Measurements from ENCODE around the gene CARS1.

DNA sequence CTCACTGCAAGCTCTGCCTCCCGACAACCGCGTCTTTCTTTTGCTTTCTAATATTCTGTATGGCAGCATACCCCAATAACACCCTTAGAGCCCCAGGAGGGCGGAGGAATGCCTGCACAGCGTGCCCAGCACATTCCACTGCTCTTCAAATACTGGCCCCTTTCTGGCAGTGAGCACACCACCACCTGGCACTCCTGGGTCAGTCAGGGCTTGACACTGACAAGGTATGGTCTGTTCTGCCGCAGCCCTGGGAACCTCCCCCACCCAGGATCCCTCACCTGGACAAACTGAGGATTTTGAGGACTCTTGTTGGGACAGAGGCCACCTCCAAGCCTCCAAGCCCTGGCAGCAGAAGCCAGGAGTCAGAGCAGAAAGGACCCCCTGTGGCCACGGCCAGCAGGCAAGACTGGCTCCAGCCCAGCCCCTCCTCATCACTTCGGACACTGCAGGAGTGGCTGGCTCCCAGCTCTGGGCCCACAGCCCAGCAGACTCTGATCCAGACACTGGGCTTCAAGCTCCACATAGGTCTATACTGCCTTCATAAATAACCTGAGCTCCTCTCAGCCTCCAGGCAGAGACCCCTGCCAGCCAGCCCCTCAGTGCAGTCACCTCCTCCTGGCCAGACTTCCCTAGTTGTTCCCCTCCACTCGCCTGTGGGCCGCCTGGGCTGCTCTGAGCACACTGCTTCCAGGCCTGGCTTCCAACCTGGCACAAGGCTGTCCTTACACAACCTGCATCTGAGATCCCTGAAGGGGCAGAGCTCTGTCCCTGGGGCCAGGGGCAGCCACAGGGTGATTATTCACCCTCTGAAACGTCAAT, 14.5 kb downstream of the CARS1 start:
- TF ChIP-seq, protein P1, sequence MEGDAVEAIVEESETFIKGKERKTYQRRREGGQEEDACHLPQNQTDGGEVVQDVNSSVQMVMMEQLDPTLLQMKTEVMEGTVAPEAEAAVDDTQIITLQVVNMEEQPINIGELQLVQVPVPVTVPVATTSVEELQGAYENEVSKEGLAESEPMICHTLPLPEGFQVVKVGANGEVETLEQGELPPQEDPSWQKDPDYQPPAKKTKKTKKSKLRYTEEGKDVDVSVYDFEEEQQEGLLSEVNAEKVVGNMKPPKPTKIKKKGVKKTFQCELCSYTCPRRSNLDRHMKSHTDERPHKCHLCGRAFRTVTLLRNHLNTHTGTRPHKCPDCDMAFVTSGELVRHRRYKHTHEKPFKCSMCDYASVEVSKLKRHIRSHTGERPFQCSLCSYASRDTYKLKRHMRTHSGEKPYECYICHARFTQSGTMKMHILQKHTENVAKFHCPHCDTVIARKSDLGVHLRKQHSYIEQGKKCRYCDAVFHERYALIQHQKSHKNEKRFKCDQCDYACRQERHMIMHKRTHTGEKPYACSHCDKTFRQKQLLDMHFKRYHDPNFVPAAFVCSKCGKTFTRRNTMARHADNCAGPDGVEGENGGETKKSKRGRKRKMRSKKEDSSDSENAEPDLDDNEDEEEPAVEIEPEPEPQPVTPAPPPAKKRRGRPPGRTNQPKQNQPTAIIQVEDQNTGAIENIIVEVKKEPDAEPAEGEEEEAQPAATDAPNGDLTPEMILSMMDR (IDR thresholded peaks at IDR 0.05) = no peak
- TF ChIP-seq POLR2A (IDR thresholded peaks at IDR 0.05) = no peak

Measured in body of pancreas (tissue), 4 donors.